Measurements from ENCODE around the gene THPO. TPM values are rescaled to one million over a fixed set of nuclear protein-coding genes. Genes with fewer than 3 reads are reported as not detected.

THPO gene
- total RNA-seq, 1 donor from 2014 or later: 0.41 TPM

DNA sequence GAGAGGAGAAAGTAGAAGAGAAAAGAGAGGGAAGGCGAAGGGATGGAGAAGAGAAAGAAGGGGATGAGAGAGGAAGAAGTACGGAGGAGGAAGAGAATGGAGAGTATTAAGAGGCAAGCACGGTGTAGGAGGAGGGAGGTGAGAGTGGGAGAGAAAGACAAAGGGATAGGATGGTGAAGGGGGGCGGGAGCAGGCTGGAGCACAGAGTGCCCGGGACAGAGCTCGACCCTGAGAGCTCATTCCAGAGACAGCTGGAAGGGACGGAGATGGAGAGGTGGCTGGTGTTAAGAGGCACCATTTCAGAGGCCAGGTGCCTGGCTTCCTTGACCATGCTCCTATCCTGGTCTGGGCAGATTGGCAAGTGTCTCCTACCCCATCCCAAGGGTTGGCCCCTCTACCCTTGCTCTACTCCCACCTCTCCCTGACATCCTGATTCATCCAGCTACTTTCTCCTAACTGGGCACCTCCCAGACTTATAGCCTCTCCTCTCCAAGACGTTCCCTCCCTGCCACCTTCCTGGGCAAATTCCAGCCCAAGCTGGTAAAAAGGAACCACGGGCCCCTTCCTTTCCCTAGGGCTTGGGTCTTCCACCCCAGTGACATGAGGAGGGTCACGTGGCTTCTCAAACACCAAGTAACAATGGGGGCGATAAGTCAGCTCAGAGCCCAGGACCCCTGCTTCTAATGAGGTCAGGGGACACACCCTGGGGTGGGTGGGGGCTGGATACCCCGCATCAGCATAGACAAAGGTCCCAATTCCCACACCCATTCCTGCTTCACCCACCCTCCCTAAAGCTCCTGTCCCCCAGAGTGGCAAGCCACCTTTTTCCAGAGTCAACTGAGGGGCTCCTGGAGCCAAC lies 17.7 kb downstream of the THPO start:
- no peak for DNase-seq (ENCODE audit: extremely low spot score, unreplicated experiment)
- Mint-ChIP-seq H3K9me3 (no peaks in the 10 kb centered on the region), H3K27me3 (no peaks in the 10 kb centered on the region), H3K4me3 (peak overlapping the region; percentile 94), H3K4me1 (ENCODE audit: unreplicated experiment) (peaks cover 17% of the 10 kb centered on the region), H3K27ac (peak overlapping the region; percentile 80), H3K36me3 (peaks cover 16% of the 10 kb centered on the region)
- TF ChIP-seq, protein P1, sequence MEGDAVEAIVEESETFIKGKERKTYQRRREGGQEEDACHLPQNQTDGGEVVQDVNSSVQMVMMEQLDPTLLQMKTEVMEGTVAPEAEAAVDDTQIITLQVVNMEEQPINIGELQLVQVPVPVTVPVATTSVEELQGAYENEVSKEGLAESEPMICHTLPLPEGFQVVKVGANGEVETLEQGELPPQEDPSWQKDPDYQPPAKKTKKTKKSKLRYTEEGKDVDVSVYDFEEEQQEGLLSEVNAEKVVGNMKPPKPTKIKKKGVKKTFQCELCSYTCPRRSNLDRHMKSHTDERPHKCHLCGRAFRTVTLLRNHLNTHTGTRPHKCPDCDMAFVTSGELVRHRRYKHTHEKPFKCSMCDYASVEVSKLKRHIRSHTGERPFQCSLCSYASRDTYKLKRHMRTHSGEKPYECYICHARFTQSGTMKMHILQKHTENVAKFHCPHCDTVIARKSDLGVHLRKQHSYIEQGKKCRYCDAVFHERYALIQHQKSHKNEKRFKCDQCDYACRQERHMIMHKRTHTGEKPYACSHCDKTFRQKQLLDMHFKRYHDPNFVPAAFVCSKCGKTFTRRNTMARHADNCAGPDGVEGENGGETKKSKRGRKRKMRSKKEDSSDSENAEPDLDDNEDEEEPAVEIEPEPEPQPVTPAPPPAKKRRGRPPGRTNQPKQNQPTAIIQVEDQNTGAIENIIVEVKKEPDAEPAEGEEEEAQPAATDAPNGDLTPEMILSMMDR (conservative IDR thresholded peaks at IDR 0.05): no peak

DNA sequence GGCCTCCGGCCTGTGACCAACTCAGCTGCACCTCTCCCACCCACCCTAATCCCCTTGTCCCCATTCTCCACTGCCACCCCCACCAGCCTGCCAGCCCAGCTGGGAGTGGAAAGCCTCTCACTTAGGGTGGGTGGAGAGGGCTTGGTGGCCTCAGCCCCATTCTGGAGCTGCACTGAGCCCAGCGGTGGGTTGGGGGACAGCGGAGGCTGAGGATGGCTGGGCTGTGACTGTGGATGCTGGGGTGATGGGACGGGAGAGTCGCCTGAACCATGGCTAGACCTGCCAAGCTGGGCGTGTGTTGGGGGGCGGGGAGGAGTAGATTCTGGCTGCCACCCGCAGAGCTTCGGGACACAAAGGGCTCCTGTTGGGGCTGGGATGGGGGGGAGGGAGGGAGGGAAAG lies 18.4 kb downstream of the THPO start:
- DNase-seq (ENCODE audit: extremely low spot score, unreplicated experiment): no peak
- Mint-ChIP-seq H3K36me3 (peaks cover 12% of the 10 kb centered on the region), H3K27ac (peak overlapping the region; percentile 80), H3K9me3 (no peaks in the 10 kb centered on the region), H3K4me3 (peak overlapping the region; percentile 94), H3K4me1 (ENCODE audit: unreplicated experiment) (peaks cover 10% of the 10 kb centered on the region), H3K27me3 (no peaks in the 10 kb centered on the region)
- TF ChIP-seq, protein P1 (conservative IDR thresholded peaks at IDR 0.05): no peak

DNA sequence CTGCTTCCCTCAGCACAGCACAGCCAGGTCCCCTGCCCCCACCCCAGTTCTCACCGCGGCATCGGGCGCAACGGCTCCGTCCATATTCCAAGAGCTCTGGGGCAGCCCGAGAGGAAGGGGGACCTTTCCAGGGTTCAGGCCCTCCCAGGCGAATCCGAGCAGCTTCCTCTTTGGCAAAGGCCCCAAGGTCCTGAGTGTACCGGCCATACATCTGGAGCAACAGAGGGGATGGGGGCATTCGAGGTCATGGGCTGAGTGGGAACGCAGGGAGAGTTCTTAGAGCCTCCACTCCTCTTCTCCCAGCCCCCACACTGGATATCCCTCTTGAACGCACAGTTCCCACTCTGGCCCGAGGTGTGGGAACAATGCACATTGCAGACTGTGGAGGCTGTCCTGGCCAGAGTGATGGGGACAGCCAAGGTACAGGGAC lies 19.1 kb downstream of the THPO start:
- no peak for DNase-seq (ENCODE audit: extremely low spot score, unreplicated experiment)
- Mint-ChIP-seq H3K27me3 (no peaks in the 10 kb centered on the region), H3K4me1 (ENCODE audit: unreplicated experiment) (peaks cover 7% of the 10 kb centered on the region), H3K9me3 (no peaks in the 10 kb centered on the region), H3K4me3 (peak overlapping the region; percentile 63), H3K36me3 (peaks cover 9% of the 10 kb centered on the region), H3K27ac (no peak overlapping the region)
- TF ChIP-seq, protein P1 (conservative IDR thresholded peaks at IDR 0.05): no peak

DNA sequence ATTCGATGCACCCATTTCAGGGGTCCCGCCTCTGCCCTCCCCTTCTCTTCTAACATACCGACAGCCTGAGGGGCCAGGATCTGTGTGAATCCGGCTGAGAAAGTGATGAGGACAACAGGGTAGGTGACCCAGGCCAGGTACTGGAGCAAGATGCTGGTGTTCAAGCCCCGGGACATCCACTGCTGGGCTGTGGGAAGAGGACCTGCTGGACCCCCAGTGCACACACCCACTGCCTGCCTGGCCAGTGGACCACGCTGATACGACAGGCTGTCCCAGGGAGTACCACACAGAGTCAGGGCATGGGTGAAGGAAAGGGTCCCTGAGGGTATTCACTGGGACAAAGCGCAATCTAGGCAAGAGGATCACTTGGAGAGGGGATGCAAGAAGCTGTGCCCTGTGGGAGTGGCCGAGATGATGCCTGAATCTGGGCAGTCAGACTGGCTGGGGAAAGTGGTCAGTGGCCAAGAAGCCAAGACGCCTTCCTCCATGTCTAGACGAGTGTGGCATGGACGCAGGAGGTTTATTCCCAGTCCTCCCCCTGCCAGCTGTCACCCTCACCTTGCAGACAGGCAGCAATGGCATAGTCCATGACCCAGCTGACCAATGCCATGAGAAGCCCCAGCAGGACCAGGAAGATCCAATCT lies 19.8 kb downstream of the THPO start:
- no peaks in the 10 kb centered on the region for H3K9me3 Mint-ChIP-seq
- TF ChIP-seq, protein P1 (conservative IDR thresholded peaks at IDR 0.05): no peak
- H3K4me1 Mint-ChIP-seq (ENCODE audit: unreplicated experiment): peaks cover 7% of the 10 kb centered on the region
- H3K27me3 Mint-ChIP-seq: no peaks in the 10 kb centered on the region
- no peak overlapping the region for H3K27ac Mint-ChIP-seq
- no peak for DNase-seq (ENCODE audit: extremely low spot score, unreplicated experiment)
- H3K36me3 Mint-ChIP-seq: peaks cover 9% of the 10 kb centered on the region
- H3K4me3 Mint-ChIP-seq: peak overlapping the region; percentile 63

DNA sequence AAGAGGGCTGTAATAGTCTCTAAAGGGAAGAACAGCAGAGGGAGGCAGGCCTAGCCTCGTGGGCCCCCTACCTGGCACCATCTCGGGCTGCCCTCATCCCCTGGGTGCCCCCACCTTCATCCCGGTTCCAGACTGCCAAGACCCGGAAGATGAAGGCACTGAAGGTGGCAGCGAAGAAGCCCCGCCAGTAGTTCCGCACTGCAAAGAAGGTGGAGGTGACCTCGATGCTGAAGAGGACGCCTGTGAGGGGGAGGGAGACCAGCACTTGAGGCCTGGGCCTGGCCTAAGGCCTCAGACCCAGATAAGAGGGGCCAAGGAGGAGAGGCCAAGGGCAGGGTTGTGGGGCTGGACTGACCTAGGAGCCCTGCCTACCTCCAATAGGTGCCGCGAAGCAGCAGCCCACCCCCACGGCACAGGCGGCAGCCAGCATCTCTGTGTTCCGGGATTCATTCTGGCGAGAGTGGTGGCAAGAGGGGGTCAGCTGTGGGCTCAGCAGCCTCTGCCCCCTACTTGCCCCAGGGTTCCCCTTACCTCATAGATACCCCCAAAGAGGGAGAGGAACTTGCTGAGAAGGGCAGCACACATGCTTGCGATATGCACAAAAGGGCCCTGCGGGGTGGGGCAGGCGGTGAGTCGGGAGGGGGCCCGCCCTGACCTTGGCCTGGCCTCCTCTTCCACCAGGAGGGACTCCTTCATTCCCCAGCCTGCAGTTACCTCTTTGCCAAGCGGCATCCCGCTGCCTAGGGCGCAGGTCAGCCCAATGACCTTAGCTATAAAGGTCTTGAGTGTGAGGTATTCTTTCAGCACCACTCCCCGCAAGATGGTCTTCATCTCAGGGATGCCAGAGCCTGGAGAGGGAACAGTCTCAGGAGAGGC lies 20.5 kb downstream of the THPO start:
- Mint-ChIP-seq H3K27me3 (no peaks in the 10 kb centered on the region), H3K36me3 (peaks cover 10% of the 10 kb centered on the region), H3K9me3 (no peaks in the 10 kb centered on the region), H3K27ac (no peak overlapping the region), H3K4me1 (ENCODE audit: unreplicated experiment) (peaks cover 8% of the 10 kb centered on the region), H3K4me3 (no peak overlapping the region)
- TF ChIP-seq, protein P1 (conservative IDR thresholded peaks at IDR 0.05): no peak
- DNase-seq (ENCODE audit: extremely low spot score, unreplicated experiment): no peak

Measured in type B pancreatic cell (in vitro differentiated cells).